GM21786 (cell line): ENCODE results near the gene TMEM232.
A peak's percentile ranks its signal among the peaks of the same experiment; 100 is the strongest.
"Not testable (repeated sequence)": the region's sequence is repeated elsewhere in the genome, so short reads cannot be mapped to it uniquely, and the experiment has no call there.

Experiments used
- ATAC-seq: cut with Tn5 transposase; IDR thresholded peaks from one replicate; pipeline ENCODE4 v1.9.1; 2021; ENCODE audit not compliant: unreplicated experiment

The TMEM232 gene

GRCh38 chr5:110726249-110727024 lies at the start of gene TMEM232:
Gene TMEM232, minus strand, starts transcription at chr5:110726671. Its CDS starts 59,319 bp downstream, at chr5:110667352.
- peak; percentile 100 for ATAC-seq

DNA sequence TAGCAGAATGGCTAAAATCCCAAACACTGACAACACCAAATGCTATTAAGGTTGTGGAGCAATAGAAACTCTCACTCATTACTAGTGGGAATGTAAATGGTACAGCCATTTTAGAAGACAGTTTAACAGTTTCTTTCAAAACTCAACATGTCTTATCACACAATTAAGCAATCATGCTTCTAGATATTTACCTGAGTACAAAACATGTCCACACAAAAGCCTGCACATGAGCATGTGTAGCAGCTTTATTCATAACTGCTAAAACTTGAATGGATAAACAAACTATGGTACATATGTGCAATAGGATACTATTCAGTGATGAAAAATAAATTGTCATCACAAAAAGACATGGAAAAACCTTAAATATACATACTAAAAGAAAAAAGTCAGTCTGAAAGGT lies 43.8 kb upstream of the TMEM232 start:
- ATAC-seq = no peak

DNA sequence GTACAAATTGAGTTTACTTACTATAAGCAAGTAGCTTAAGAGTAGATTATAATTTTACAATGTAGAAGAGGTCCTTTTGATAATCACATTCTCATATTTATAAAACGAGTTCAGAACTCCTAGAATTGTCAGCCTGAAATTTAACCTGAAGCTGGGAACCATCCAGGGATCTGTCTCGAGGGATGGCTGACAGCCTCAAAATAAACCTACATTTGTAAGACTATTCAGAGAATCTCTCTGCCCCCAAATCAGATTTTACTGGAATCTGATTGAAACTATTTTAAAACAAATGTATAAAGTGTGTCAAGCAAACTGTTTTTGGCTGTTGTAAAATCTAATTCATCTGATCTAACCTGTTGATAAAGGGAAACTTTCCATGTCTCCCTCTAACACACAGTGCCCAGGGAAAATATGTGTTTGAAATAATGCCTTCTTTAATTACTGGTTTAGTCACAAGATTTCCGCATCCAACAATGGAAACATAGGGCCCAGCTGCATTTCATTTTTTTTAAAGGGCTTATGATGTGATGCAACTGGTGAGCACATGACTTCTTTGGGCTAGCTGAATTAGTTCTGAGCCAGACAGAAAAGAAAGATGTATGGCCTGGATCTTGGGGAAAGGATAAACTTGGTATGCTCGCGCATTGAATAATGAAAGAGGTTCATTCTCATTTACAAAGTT lies 42.7 kb upstream of the TMEM232 start:
- ATAC-seq = no peak

DNA sequence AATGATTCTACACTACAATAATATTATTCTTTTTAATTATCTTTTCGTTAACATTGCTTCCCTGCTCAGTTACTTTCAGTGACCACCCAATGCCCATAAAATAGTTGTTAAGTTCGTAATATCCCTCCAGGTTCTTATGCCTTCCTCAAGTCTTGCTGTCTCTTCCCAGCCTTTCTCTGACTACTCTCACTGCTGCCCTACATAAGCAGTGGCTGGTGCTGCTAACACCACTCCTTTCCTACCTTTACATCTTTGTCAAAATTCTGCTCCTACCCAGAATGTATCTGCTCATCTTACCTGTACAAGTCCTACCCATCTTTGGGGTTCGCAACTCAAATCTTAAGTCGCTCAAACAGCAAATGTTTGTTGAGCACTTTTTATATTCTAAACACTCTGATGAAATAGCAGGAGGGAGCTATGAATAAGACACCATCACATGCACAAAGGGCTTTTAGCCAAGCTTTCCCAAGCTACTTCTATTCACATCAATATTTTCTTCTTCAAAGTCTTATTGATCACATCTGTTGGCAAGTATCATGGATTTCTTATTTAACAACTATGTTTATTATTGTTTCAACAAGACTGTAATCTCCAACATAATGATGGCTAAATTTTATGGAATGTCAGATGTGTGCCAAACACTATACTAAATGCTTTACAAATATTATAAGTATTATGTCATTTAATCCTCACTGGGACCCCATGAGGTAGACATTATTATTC lies 41.8 kb upstream of the TMEM232 start:
- ATAC-seq = no peak

DNA sequence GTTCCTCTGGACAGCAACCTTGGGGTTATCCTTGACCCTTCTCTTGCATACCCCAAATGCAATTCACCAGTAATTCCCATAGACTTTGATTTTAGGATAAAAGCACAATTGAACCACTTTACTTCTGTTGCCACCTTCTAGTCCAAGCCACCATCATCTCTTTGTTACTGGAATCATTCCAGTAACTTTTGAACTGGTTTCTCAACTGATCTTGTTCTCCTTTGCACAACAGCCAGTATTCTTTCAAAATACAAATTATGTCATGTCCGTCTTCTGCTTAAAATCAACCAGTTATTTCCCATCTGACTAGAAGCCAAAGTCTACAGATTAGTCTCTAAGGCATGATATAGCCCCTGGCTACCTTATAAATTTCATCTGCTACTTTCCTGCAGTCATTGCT lies 33.7 kb upstream of the TMEM232 start:
- ATAC-seq = no peak

- ATAC-seq = no peak
These were observed 30.8 kb upstream of the TMEM232 start for GRCh38 chr5:110757118-110757729.

DNA sequence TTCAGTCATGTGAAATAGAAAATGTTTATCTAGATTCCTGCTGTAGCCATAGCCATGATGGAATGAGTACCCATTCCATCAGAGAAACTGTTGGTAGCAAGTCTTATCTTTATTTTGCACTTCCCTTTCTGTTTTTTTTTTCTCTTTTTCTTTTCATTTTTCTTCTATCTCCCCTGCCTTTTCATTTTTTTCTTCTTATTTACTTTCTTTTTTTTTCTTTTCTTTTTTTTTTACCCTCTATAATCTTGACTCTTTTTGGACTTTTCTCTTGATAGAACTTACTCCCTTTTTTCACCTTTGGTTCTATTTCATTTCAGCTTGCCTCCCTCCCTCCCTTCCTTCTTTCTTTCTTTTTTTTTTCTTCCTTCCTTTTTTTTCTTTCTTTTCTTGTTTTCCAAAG lies 27.7 kb upstream of the TMEM232 start:
- no peak for ATAC-seq

- no peak for ATAC-seq
These were observed 27.1 kb upstream of the TMEM232 start for GRCh38 chr5:110753600-110753999.

GRCh38 chr5:110752953-110753352 lies 26.5 kb upstream of the TMEM232 start:
- ATAC-seq = peak; percentile 22

GRCh38 chr5:110751902-110752762 lies 25.7 kb upstream of the TMEM232 start:
- peak; percentile 96 for ATAC-seq

- peak; percentile 96 for ATAC-seq
These were observed 12.6 kb upstream of the TMEM232 start, which contains the start of gene SLC25A46 for GRCh38 chr5:110738812-110739651. Gene SLC25A46, plus strand, starts transcription at chr5:110739007. Its CDS starts 113 bp downstream, at chr5:110739120.

DNA sequence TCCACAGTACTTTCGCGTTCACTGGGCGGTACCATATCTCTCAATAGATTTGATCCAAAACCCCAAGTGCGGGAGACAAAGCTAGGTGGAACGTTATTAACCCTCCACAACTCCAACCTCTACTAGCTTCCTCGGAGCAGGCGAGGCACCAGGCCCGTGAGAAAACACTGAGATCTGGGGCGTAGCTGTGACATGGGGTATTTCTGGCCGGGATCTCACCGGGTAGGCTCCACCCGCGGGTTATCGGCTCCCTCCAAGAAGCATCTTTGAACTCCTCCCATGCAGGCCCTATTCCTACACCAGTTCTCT lies 12.0 kb upstream of the TMEM232 start:
- peak; percentile 52 for ATAC-seq

DNA sequence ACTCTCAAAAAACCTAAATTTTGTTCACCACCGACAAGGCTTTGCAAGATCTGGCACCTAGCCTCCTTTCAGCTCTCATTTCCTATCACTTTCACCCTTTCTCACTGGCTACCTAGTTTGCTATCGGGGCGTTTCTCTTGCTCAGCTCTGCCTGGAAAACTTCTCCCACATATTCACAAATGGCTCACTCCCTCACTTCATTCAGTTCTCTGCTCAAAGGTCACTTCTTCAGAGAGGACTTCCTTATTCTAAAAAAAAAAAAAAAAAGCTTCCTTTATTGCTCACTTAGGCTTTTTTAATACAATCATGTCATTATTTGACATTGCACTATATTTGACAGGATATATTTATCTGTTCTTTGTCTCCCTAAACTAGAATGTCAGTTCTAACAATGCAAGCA lies 10.3 kb upstream of the TMEM232 start:
- ATAC-seq = no peak

DNA sequence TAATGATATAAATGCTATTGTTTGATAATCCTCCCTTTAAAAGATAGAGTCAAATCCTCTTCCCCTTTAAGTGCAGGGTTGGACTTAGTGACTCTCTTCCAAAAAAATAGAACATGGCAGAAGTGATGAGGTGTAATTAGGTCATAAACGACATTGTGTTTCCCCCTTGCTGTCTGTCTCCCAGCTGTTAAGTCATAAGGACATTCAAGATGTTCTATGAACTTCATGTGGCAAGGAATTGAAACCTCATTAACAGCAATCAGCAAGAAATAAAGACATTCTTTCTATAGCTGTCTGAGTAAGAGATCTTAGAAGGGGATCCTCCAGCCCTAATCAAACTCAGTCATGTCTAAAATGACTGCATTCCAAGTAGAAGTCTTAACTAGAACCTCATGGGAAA lies 9.1 kb upstream of the TMEM232 start:
- ATAC-seq = no peak

DNA sequence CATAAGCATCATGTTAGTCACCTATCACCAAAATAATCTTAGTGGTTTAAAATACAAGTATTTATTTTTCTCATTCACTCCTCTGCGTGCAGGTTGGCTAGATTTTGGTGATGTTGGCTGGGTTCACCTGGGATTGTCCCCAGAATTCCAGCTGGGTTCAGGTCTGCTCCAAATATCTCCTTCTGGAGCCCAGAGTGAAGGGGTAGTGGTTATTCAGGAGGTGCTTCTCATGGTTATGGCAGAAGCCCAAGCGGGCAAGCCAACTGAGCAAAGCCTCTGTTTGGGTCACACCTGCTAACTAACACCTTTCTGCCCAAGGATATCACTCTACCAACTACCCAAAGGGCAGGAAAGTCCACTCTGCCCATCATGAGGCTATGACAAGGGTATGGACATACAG lies 7.6 kb upstream of the TMEM232 start:
- ATAC-seq = no peak

- ATAC-seq = not testable (repeated sequence)
These were observed 5.0 kb upstream of the TMEM232 start for GRCh38 chr5:110731499-110731898.

GRCh38 chr5:110727025-110727314 lies 499 bp upstream of the TMEM232 start:
- ATAC-seq = peak; percentile 39

DNA sequence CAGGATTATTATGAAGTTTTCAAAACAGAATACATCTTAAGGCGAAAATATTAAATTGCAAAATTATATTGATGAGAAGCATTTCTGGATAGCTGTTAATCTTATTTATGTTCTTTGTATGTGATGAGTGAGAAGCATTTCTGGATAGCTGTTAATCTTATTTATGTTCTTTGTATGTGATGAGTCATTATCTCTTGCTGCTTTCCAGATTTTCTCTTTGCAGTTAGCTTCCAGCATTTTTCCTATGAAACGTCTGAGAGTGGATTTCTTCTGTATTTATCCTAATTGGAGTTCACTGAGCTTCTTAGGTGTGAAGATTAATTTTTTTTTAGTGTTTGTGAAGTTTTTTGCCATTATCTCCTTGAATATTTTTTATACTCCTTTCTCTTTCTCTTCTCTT lies 8.2 kb downstream of the TMEM232 start:
- no peak for ATAC-seq

GRCh38 chr5:110716247-110717245 lies 9.9 kb downstream of the TMEM232 start:
- ATAC-seq = no peak
